T47D (cell line): ENCODE data around the gene FASTK.

Experiments
- DNase-seq, 2 experiments: peaks; one replicate each; pipeline versions ENCODE4 v3.0.0 to v3.0.0-alpha.2; 2011 to 2012; ENCODE audit warnings: low read depth in 1 of 2, low spot score in 1 of 2
- JUND ChIP-seq: IDR thresholded peaks from 2 replicates; pipeline ENCODE4 v1.6.1; 2012; ENCODE audit warnings: low read depth
- in situ Hi-C: cut with HindIII; loops from 2 replicates; pipeline ENCODE4 v1.10.0; 2016; ENCODE audit warnings: low sequenced_read_pairs, low pct_unique_long_range_greater_than_20kb

Gene FASTK

DNA sequence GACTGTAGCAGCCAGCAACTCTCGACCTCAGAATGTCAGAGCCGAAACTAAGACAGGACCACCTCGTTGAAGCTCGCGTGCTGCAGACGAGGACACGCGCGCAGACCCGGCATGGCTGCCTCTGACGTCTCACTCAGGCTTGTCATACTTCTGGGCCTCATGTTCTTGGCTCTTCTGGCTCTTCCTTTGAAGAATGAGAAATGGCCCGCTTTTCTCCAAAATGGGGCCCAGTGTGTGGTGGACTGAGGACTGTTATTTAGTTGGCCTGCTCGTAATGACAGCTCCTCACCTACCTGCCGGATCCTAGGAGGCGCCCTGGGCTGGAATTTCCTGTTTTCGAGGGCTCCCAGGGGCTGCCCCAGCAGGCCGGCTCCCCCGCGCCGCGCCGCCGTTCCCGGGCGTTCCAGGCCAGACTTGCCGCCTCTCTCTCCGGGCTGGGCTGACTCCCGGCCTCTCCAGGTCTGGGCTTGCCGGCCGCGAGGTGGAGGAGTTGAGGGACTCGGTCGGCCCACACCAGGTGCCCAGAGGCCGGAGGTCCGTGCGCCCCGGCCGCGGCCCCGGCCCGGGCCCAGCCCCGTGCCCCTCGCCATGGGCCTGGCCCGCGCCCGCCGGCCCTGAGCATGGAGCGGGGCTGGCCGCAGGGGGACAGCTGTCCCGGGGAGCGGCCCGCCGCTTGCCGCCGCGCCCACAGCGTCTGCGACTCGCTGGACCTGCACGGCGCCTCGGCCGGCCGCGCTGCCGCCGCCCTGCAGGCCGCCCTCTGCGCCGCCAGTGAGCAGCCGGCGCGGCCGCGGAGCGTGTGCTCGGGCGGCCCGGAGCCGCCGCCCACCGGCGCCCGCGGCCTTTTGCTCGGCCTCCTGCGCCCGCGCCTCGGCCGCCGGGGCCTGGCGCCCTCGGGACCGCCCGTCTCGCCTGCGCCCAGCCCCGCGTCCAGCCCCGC is 33.8 kb upstream of the FASTK start:
- peak in 1 of 2 experiments; percentile 71 for DNase-seq

DNA sequence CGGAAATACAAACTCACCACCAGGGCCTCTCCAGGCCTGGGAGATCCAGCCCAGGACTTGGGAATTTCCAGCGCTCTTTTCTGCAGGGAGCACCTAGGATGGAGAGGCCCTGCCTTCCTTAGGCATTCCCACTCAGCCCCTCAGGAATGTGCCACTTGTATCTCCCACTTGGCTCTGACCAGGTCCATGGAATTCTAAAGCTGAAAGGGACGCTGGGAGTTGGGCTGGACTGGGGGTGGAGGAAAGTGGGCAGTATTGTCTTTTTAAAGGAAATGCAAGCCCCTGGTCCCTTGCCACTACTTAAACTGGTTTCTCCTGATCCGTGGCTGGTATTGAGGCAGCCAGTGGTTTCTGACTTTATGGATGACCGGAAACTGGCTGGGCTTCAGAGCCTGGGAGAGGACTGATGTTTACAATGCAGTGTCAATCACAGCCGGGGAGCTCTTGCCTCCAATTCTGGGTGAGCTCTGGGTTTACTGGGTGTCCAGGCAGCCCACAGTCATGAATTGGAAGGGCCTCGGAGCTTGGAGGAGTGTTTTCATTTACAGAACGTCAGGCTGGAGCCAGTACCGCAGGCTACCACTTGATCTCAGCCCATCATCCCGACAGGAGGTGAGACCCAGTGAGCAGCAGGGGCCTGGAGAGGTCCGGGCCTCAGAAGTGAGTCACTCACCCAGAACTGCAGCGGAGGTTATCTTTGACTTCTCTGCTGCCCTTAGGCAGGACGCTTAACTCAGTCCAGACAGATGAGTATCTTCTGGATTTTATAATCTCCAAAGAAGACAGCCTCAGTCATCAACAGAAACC is 32.9 kb upstream of the FASTK start:
- DNase-seq = peak; percentile 59 to 82
- in situ Hi-C loops = no loop called here
- no peak for TF ChIP-seq JUND

More for the DNA sequence above, 33.8 kb upstream of the FASTK start:
- in situ Hi-C loops = no loop called here
- no peak for TF ChIP-seq JUND

DNA sequence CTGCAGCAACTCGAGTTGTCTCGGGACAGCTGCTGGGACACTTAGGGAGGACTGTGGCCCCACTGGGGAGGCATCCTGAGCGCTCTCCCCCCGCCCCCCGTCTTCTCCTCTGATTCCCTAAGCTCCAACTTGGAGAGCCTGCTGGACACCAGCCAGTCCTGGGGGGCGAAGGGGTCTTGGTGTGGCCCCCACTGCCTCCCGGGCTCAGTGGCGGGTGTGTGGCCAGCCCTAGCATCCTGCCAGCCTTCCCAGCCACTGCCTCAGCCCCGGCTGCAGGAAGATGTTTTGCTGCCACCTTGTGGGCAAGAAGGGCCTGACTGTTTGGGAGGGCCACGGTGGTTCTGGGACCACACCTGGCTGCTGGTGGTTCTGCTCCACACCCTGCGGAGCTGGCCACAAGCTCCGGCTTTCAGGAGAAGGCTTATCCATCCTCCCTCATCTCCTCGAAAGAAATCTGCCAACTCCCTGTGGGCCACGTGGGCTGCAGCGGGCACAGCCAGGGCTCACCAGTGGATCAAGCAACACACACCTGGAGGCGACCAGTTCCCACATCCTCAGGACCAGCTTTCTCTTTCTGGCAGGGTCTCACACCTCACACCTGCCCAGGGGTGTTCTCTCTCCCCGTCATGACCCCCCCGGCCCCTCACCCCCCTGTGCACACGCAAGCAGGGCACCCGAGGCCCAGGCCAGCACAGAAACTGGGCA is 30.5 kb upstream of the FASTK start:
- in situ Hi-C loops = no loop called here
- peak; percentile 71 to 88 for DNase-seq
- no peak for TF ChIP-seq JUND

DNA sequence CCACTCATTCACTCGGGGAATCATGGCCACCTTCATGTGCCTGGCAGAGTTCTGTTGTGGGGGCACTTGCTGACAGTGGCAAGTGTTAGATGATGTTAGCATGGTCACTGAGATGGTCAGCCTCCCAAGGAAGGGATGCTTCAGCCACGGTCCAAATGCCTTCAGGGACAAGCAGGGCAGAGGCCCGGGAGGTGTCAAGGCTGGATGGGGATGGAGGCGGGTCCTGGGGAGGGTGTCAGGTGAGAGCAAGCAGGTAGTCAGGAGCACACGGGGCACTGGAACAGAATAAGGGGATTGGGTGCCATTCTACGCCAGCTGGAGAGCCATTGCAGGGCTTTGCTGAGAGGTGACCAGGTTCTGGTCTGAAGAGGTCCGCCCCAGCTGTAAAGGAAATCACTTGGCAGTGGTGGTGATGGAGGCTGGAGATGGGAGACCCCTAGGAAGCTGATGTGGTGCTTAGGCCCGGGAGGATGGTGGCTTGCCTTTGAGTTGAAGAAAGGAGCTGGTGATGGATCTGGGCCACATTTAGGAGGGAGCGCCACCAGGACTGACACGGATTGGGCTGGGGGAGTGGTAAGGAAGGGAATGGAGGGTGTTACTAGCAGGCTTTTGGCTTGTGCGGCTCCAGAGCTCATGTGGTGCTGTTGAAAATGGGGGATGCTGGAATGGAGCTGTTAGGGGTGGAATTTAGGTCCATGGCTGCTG is 29.8 kb upstream of the FASTK start:
- DNase-seq = no peak
- TF ChIP-seq JUND = no peak
- in situ Hi-C loops = no loop called here

DNA sequence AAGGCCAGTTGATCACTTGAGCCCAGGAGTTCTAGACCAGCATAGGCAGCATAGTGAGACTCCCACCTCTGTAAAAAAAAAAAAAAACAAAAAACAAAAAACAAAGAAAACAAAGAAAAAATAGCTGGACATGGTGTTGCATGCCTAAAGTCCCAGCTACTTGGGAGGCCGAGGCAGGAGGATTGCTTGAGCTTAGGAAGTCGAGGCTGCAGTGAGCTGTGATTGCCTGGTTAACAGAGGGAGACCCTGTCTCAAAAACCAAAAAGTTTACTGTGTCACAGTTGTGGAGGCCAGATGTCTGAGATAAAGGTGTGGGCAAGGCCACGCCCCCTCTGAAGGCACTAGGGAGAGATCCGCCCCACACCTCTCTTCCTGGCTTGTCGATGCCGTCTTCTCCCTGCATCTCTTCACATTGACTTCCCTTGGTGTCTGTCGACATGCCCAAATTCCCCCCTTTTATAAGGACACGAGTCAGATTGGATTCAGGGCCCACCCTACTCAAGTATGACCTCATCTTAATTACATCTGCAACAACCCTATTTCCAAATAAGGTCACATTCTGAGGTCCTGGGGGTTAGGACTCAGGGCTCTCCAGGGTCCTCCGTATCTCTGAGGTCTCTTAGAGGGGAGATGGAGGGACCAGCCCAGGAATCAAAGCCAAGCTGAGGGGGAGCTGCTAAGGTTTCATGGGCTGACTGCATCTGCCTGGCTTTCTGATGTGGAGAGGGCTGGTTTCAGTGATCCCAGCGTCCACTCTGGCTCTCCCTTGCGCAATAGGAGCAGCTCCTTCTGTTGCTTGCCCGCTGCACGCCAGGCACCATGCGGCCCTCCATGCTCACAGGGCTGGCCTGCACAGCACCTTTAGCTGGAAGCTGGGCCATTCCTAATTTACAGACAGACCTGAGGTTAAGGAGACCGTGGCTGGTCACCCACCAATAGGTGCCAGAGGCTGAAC is 28.8 kb upstream of the FASTK start:
- DNase-seq = no peak
- TF ChIP-seq JUND = no peak
- in situ Hi-C loops = no loop called here

DNA sequence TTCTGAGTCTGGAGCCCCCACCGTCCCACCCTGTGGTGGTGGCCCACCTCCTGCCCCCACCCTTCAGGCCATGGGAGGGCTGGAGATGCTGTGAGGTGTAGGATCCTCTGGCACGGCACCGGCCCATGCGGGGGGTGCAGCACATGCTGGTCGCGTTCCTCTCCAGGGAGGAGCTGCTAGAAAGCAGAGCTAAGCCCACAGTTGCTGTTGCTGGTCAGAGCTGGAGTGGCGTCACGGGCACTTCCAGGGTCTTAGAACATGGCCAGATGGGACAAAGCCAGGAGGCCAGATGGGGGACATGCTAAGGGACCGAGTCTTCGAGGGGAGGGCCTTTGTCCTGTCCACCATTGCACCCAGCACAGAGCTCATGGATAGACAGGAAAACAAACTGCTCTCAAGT is 27.3 kb upstream of the FASTK start:
- DNase-seq = no peak
- no peak for TF ChIP-seq JUND
- in situ Hi-C loops = no loop called here

DNA sequence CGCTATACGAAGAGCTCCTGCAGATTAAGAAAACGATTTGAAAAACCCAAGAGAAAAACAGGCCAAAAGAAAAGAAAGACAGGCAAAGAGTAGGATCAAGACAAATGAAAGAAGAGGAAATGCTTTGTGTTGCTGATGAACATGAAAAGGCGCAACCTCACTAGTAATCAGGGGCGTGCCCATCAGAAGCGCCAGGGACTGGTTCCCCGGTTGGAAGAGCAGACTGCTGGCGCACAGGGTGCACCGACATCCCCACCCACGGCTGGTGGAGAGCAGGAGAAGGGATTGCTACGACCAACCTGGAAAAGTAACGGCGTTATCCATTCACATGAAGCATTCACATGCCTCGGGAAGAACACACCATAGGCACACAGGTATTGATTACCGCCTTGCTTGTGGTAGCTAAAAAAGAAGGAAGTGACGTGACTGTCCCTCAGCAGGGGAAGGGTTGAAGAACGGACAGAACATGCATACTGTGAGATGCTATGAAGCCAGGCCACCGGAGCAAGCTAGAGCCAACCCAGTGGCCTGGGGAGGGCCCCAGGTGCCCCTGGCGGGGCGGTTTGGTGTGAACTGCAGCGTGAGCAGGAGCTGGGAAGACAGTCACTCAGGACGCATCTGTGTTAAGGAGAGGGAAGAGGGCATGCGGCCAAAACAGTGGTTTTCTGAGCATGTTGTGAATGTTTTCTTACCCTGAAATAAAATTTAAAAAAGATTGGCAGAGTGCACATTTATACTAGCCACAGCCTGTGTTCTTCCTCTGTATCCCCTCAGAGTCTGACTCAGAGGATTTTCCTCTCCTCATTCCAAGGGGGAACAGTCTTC is 24.0 kb upstream of the FASTK start:
- no peak for DNase-seq
- in situ Hi-C loops = no loop called here
- TF ChIP-seq JUND = no peak

DNA sequence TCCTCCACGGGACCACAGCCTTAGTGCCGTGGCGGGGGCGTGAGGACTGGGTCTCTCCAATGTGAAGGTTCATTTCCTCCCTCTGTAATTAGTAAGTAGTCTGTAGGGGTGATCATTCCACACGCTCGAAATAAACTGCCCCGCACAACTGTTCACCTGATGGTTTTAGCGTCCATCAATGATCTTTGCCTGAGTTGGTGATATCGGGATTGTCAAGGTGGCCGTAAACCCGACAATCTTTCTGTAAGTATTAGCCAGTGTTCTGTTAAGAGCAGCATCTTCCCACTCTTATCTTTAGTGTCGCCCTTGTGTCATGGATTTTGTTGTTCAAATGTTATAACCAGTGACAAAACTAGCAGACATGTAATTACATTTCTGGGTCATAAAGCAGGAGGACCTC is 23.4 kb upstream of the FASTK start:
- no peak for DNase-seq
- in situ Hi-C loops = no loop called here
- TF ChIP-seq JUND = no peak

DNA sequence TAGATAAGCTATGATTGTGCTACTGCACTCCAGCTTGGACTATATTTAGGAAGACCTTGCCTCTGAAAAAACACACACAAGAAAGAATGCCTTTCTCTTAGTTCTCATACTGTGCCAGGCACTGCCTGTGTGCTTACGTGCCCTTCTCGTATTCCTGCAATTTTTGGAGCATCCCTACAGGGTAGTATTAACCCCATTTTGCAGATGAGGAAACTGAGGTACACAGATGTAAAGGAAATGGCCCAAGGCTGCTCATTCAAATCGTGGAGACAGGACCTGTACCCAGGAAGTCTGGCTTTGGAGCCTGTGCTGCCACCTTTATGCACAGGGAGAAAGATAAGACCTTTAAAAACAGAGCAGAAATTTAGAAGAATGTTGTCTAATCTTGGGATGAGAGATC is 22.4 kb upstream of the FASTK start:
- no peak for DNase-seq
- in situ Hi-C loops = no loop called here
- TF ChIP-seq JUND = no peak

DNA sequence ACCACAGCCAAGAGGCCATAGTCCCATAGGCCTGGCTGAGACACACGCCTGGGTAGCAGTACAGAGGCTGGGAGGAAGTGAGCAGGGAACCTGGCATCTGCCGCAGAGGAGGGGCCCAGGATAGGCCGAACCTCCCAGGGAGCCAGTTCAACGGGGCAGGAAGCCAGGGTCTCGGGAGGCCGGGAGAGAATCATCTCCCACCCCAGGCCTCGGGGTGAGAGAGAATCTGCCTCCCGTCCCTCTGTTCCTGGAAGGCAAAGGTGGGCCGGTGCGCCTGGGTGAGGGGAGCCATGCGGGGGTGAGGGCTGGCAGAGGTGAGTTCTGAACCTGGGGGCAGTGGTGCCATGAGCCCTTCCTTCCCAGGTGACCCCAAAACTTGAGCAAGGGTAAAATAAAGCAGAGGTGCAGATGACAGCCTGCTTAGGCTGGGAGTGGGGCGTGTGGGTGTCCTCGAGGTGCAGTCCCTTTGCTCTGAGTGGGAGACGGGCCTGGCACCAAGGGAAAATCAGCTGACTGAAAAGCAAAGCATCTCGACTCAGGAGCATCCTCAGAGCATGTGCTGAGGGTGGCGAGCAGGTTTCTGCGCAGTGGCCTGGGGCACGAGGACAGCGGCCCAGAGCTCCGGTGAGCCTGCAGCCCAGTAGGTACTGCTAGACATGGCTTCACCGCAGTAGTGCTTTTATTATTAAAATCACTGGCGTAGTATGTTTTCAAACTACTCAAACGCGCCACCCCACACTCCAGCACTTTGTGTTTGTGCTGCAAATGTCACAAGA is 21.2 kb upstream of the FASTK start:
- DNase-seq = no peak
- no peak for TF ChIP-seq JUND
- in situ Hi-C loops = no loop called here
